IMR-90 (cell line): ENCODE measurements around the gene KCNQ1.

Experiments used
- BHLHE40 ChIP-seq: fragments of 150-350 bp; IDR thresholded peaks from 2 replicates; pipeline ENCODE4 v1.6.1; 2016; ENCODE audit warnings: mild to moderate bottlenecking, low read depth, low read length
- CHD1 ChIP-seq: IDR thresholded peaks from 2 replicates; pipeline ENCODE4 v1.6.1; 2012; ENCODE audit warnings: low read depth, low read length, improper control_type of control experiment
- CTCF ChIP-seq: conservative IDR thresholded peaks from 2 replicates; pipeline ENCODE4 v1.5.1; 2012; ENCODE audit warnings: mild to moderate bottlenecking, low read depth, low read length, improper control_type of control experiment
- MAFK ChIP-seq: IDR thresholded peaks from 2 replicates; pipeline ENCODE4 v1.6.1; 2012; ENCODE audit warnings: low read depth, low read length, improper control_type of control experiment
- MAZ ChIP-seq: IDR thresholded peaks from 2 replicates; pipeline ENCODE4 v1.6.1; 2012; ENCODE audit warnings: low read depth, mild to moderate bottlenecking, low read length, improper control_type of control experiment, moderate library complexity, borderline replicate concordance
- MXI1 ChIP-seq: IDR thresholded peaks from 2 replicates; pipeline ENCODE4 v1.6.1; 2012; ENCODE audit warnings: low read depth, mild to moderate bottlenecking, low read length, moderate library complexity, borderline replicate concordance
- POLR2A ChIP-seq: IDR thresholded peaks from 2 replicates; pipeline ENCODE4 v1.6.1; 2012; ENCODE audit warnings: mild to moderate bottlenecking, low read depth, low read length
- RAD21 ChIP-seq: IDR thresholded peaks from 2 replicates; pipeline ENCODE4 v1.6.1; 2012; ENCODE audit warnings: low read length, improper control_type of control experiment
- RCOR1 ChIP-seq: IDR thresholded peaks from 2 replicates; pipeline ENCODE4 v1.6.1; 2012; ENCODE audit warnings: mild to moderate bottlenecking, low read length, improper control_type of control experiment; ENCODE audit not compliant: insufficient replicate concordance
- RFX5 ChIP-seq: IDR thresholded peaks from 2 replicates; pipeline ENCODE4 v1.8.0; 2012; ENCODE audit warnings: low read depth, mild to moderate bottlenecking, low read length, moderate library complexity
- SMC3 ChIP-seq: fragments of 150-350 bp; IDR thresholded peaks from 2 replicates; pipeline ENCODE4 v1.6.1; 2016; ENCODE audit warnings: low read depth, mild to moderate bottlenecking, antibody characterized with exemption, low read length, moderate library complexity
- USF2 ChIP-seq: fragments of 150-350 bp; IDR thresholded peaks from 2 replicates; pipeline ENCODE4 v1.6.1; 2017; ENCODE audit warnings: mild to moderate bottlenecking, antibody characterized with exemption, low read length, low read depth

- no peak for TF ChIP-seq CHD1
- TF ChIP-seq CTCF, result no peak
- no peak for TF ChIP-seq POLR2A
- TF ChIP-seq USF2, result no peak
- TF ChIP-seq RAD21, result no peak
- no peak for TF ChIP-seq RCOR1
- TF ChIP-seq MAZ, result no peak
- no peak for TF ChIP-seq MXI1
- no peak for TF ChIP-seq MAFK
- no peak for TF ChIP-seq RFX5
- TF ChIP-seq BHLHE40, result no peak
- no peak for TF ChIP-seq SMC3
Measured at GRCh38 chr11:2813968-2814367, 369.2 kb downstream of the KCNQ1 start.
